DOHH2 (cell line): ENCODE measurements around the gene ORAI1.

ENCODE experiments used
- H3F3A ChIP-seq: fragments of 200-600 bp; sonication (generic), shearing (Covaris generic); 2 replicates; pipeline ENCODE4 v1.6.0; 2016; ENCODE audit warnings: antibody characterized with exemption, mild to moderate bottlenecking; ENCODE audit not compliant: control insufficient read depth, insufficient read depth
- H3K27ac ChIP-seq: fragments of 200-600 bp; sonication (generic); 2 replicates; pipeline ENCODE4 v1.5.1; 2014; ENCODE audit warnings: low read depth, mild to moderate bottlenecking, low read length, moderate library complexity
- H3K27me3 ChIP-seq: fragments of 200-600 bp; sonication (generic); 2 replicates; pipeline ENCODE4 v1.6.1; 2014; ENCODE audit warnings: mild to moderate bottlenecking, low read length, mixed read lengths; ENCODE audit not compliant: control insufficient read depth
- H3K36me3 ChIP-seq: fragments of 200-600 bp; sonication (generic); 2 replicates; pipeline ENCODE4 v1.6.1; 2014; ENCODE audit warnings: mild to moderate bottlenecking, low read length, moderate library complexity, mixed read lengths; ENCODE audit not compliant: control insufficient read depth
- H3K4me1 ChIP-seq: fragments of 200-600 bp; sonication (generic); 2 replicates; pipeline ENCODE4 v1.6.1; 2014; ENCODE audit warnings: mild to moderate bottlenecking, low read length, mixed read lengths; ENCODE audit not compliant: control insufficient read depth
- H3K4me2 ChIP-seq: fragments of 200-600 bp; sonication (generic); 2 replicates; pipeline ENCODE4 v1.6.0; 2014; ENCODE audit warnings: mild to moderate bottlenecking, low read length, moderate library complexity
- H3K4me3 ChIP-seq: fragments of 200-600 bp; sonication (generic); 2 replicates; pipeline ENCODE4 v1.5.1; 2014; ENCODE audit warnings: mild to moderate bottlenecking, low read length, mixed read lengths
- H3K79me2 ChIP-seq: fragments of 200-600 bp; sonication (generic); 2 replicates; pipeline ENCODE4 v1.6.1; 2014; ENCODE audit warnings: mild to moderate bottlenecking, low read length, mixed read lengths; ENCODE audit not compliant: control insufficient read depth
- H3K9me2 ChIP-seq: fragments of 200-600 bp; sonication (generic); replicated peaks from 2 replicates; pipeline ENCODE4 v1.6.1; 2014; ENCODE audit warnings: mild to moderate bottlenecking, low read length, mixed read lengths; ENCODE audit not compliant: control insufficient read depth
- H3K9me3 ChIP-seq: fragments of 200-600 bp; sonication (generic); 2 replicates; pipeline ENCODE4 v1.6.1; 2014; ENCODE audit warnings: antibody characterized with exemption, low read length, mixed read lengths; ENCODE audit not compliant: control insufficient read depth, insufficient read depth
- H4K20me1 ChIP-seq: fragments of 200-600 bp; sonication (generic); 2 replicates; pipeline ENCODE4 v1.6.0; 2014; ENCODE audit warnings: low read depth, mild to moderate bottlenecking, antibody characterized with exemption, low read length, moderate library complexity; ENCODE audit not compliant: control insufficient read depth, insufficient read depth
- CTCF ChIP-seq: fragments of 200-600 bp; sonication (generic); IDR thresholded peaks from one replicate; pipeline ENCODE4 v1.5.1; 2014; ENCODE audit warnings: antibody characterized with exemption, mild to moderate bottlenecking, low read depth, low read length; ENCODE audit not compliant: poor library complexity, severe bottlenecking
- EZH2phosphoT487 ChIP-seq: fragments of 200-600 bp; sonication (generic); IDR thresholded peaks from 2 replicates; pipeline ENCODE4 v1.6.1; 2017; ENCODE audit warnings: borderline replicate concordance, mild to moderate bottlenecking, antibody characterized with exemption, low read length, moderate library complexity, mixed read lengths

Gene ORAI1

DNA sequence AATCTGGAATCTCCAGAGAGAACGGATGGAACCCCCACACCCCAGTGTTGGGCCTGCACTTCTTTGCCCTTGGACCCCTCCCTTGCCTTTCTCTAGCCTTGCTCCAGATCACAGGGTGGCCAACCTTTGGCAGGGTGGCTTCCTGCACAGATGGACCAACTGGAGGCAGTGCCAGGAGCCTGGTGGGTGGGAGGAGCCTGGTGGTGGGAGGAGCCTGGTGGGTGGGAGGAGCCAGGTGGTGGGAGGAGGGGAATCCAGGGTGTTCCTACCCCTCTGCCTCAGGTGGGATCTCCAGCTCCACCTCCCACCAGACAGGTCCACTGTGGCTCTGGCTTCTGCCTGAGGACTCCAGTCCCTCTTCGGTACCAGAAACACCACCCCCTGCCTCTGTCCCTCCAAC, 15.0 kb upstream of the ORAI1 start:
- Histone ChIP-seq H3K27me3 (peaks cover 5% of the 10 kb centered on the region; the same call in 1 of the 2 replicates), H3K9me2 (no peaks in the 10 kb centered on the region), H3K4me2 (no peak overlapping the region), H3K9me3 (no peaks in the 10 kb centered on the region), H3K4me1 (peaks cover 26% of the 10 kb centered on the region), H3K27ac (no peak overlapping the region), H4K20me1 (no peaks in the 10 kb centered on the region), H3K36me3 (no peaks in the 10 kb centered on the region), H3K4me3 (no peak overlapping the region), H3F3A (peaks cover 6% of the 10 kb centered on the region; the same call in 1 of the 2 replicates), H3K79me2 (no peaks in the 10 kb centered on the region)
- TF ChIP-seq CTCF = no peak
- no peak for TF ChIP-seq EZH2phosphoT487

DNA sequence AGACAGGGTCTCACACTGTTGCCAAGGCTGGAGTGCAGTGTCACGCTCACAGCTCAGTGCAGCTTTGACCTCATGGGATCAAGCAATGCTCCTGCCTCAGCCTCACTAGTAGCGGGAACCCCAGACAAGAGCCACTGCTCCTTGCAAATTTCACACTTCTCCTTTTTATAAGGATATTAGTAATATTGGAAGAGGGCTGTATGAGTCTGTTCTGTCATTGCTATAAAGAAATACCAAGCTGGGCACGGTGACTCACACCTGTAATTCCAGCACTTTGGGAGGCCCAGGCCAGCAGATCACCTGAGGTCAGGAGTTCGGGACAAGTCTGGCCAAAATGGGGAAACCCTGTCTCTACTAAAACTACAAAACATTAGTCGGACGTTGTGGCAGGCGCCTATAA, 12.9 kb upstream of the ORAI1 start:
- no peaks in the 10 kb centered on the region for H4K20me1 ChIP-seq
- no peak for TF ChIP-seq CTCF
- no peak for TF ChIP-seq EZH2phosphoT487
- H3F3A ChIP-seq = peaks cover 6% of the 10 kb centered on the region; the same call in 1 of the 2 replicates
- H3K9me3 ChIP-seq = no peaks in the 10 kb centered on the region
- no peak overlapping the region for H3K4me2 ChIP-seq
- H3K4me1 ChIP-seq = peaks cover 29% of the 10 kb centered on the region
- H3K27ac ChIP-seq = no peak overlapping the region
- H3K9me2 ChIP-seq = no peaks in the 10 kb centered on the region
- H3K4me3 ChIP-seq = no peak overlapping the region
- H3K79me2 ChIP-seq = no peaks in the 10 kb centered on the region
- peaks cover under 1% of the 10 kb centered on the region; the same call in 1 of the 2 replicates for H3K27me3 ChIP-seq
- H3K36me3 ChIP-seq = no peaks in the 10 kb centered on the region

- Histone ChIP-seq H3K27ac (no peak overlapping the region), H3K4me1 (peaks cover 43% of the 10 kb centered on the region), H4K20me1 (no peaks in the 10 kb centered on the region), H3K79me2 (no peaks in the 10 kb centered on the region), H3K4me2 (no peak overlapping the region), H3K4me3 (no peak overlapping the region; the same call in 1 of the 2 replicates), H3K9me3 (no peaks in the 10 kb centered on the region), H3F3A (peaks cover 6% of the 10 kb centered on the region; the same call in 1 of the 2 replicates), H3K36me3 (no peaks in the 10 kb centered on the region), H3K27me3 (no peaks in the 10 kb centered on the region), H3K9me2 (no peaks in the 10 kb centered on the region)
- TF ChIP-seq EZH2phosphoT487 (no peak), CTCF (no peak)
These were observed 11.4 kb upstream of the ORAI1 start for GRCh38 chr12:121614872-121615467.
